ENCODE measurements around the gene RPS5. TPM values are rescaled to one million over a fixed set of nuclear protein-coding genes. Genes with fewer than 3 reads are reported as not detected.

The RPS5 gene
- total RNA-seq, 2 donors from 2014 or later: 1,184 to 2,289 TPM

- peaks cover 12 to 22% of the 10 kb centered on the region in 2 donors for H3K36me3 ChIP-seq
- H3K4me1 ChIP-seq (replicated peaks): no peaks in the 10 kb centered on the region
- intact Hi-C loops (cut with DNase I): no loop called here
- H3K27me3 ChIP-seq (replicated peaks; ENCODE audit: insufficient read depth): no peaks in the 10 kb centered on the region
- no peak for DNase-seq (ENCODE audit: low spot score)
- no peak for TF ChIP-seq POLR2A (IDR thresholded peaks at IDR 0.05)
- TF ChIP-seq CTCF (IDR thresholded peaks at IDR 0.05): no peak
- TF ChIP-seq POLR2AphosphoS5 (IDR thresholded peaks at IDR 0.05): no peak
- 63% methylated on average over 7 of the region's 7 CpGs for WGBS
- no peak overlapping the region for H3K27ac ChIP-seq
- no peaks in the 10 kb centered on the region for H3K9me3 ChIP-seq
- H3K4me3 ChIP-seq: no peak overlapping the region
Observed at GRCh38 chr19:58397533-58398037, 10.5 kb downstream of the RPS5 start.

GRCh38 chr19:58398087-58398486, 11.0 kb downstream of the RPS5 start:
- peaks cover 10 to 17% of the 10 kb centered on the region in 2 donors for H3K36me3 ChIP-seq
- no peaks in the 10 kb centered on the region for H3K27me3 ChIP-seq (replicated peaks; ENCODE audit: insufficient read depth)
- TF ChIP-seq POLR2A (IDR thresholded peaks at IDR 0.05): no peak
- TF ChIP-seq CTCF (IDR thresholded peaks at IDR 0.05): no peak
- no peak for TF ChIP-seq POLR2AphosphoS5 (IDR thresholded peaks at IDR 0.05)
- no peaks in the 10 kb centered on the region for H3K4me1 ChIP-seq (replicated peaks)
- no peak overlapping the region for H3K27ac ChIP-seq
- 88% methylated on average over 4 of the region's 4 CpGs for WGBS
- no peak overlapping the region for H3K4me3 ChIP-seq
- H3K9me3 ChIP-seq: no peaks in the 10 kb centered on the region
- DNase-seq (ENCODE audit: low spot score): no peak
- intact Hi-C loops (cut with DNase I): no loop called here

- Histone ChIP-seq H3K27me3 (replicated peaks; ENCODE audit: insufficient read depth) (no peaks in the 10 kb centered on the region), H3K36me3 (peaks cover 6 to 12% of the 10 kb centered on the region in 2 donors), H3K9me3 (no peaks in the 10 kb centered on the region), H3K27ac (no peak overlapping the region), H3K4me1 (replicated peaks) (no peaks in the 10 kb centered on the region), H3K4me3 (no peak overlapping the region)
- intact Hi-C loops (cut with DNase I): no loop called here
- DNase-seq (ENCODE audit: low spot score): no peak
- TF ChIP-seq CTCF (IDR thresholded peaks at IDR 0.05) (no peak), POLR2A (IDR thresholded peaks at IDR 0.05) (no peak), POLR2AphosphoS5 (IDR thresholded peaks at IDR 0.05) (no peak)
- WGBS: 99% methylated on average over 6 of the region's 6 CpGs
Observed at GRCh38 chr19:58398545-58398944, 11.5 kb downstream of the RPS5 start.

- Histone ChIP-seq H3K4me1 (replicated peaks) (no peaks in the 10 kb centered on the region), H3K36me3 (no peaks in the 10 kb centered on the region), H3K27ac (no peak overlapping the region), H3K4me3 (no peak overlapping the region), H3K27me3 (replicated peaks; ENCODE audit: insufficient read depth) (no peaks in the 10 kb centered on the region), H3K9me3 (no peaks in the 10 kb centered on the region)
- intact Hi-C loops (cut with DNase I): no loop called here
- DNase-seq (ENCODE audit: low spot score): no peak
- WGBS: 96% methylated on average over 3 of the region's 3 CpGs
- TF ChIP-seq POLR2AphosphoS5 (IDR thresholded peaks at IDR 0.05) (no peak), POLR2A (IDR thresholded peaks at IDR 0.05) (no peak), CTCF (IDR thresholded peaks at IDR 0.05) (no peak)
Observed at GRCh38 chr19:58399903-58400302, 12.8 kb downstream of the RPS5 start.

GRCh38 chr19:58400316-58400915, 13.3 kb downstream of the RPS5 start:
- no peaks in the 10 kb centered on the region for H3K27me3 ChIP-seq (replicated peaks; ENCODE audit: insufficient read depth)
- H3K9me3 ChIP-seq: no peaks in the 10 kb centered on the region
- peak overlapping the region in 1 of 2 donors; percentile 78 for H3K27ac ChIP-seq
- H3K4me1 ChIP-seq (replicated peaks): no peaks in the 10 kb centered on the region
- intact Hi-C loops (cut with DNase I): no loop called here
- 17% methylated on average over 18 of the region's 18 CpGs for WGBS
- TF ChIP-seq CTCF (IDR thresholded peaks at IDR 0.05): no peak
- TF ChIP-seq POLR2A (IDR thresholded peaks at IDR 0.05): no peak
- TF ChIP-seq POLR2AphosphoS5 (IDR thresholded peaks at IDR 0.05): no peak
- no peaks in the 10 kb centered on the region for H3K36me3 ChIP-seq
- DNase-seq (ENCODE audit: low spot score): no peak
- peak overlapping the region; percentile 23 to 61 for H3K4me3 ChIP-seq

All from prostate gland (tissue), 2 donors.